Measurements from ENCODE around the gene MBP. TPM values are rescaled to one million over a fixed set of nuclear protein-coding genes. Genes with fewer than 3 reads are reported as not detected.

Gene MBP
- total RNA-seq, 1 donor from 2014 or later: 7.7 TPM

GRCh38 chr18:77070627-77071026, 62.0 kb downstream of the MBP start:
- FAIRE-seq (no peak), DNase-seq (ENCODE audit: low spot score in 2 of 2) (no peak)

- no peak for FAIRE-seq
- no peak for DNase-seq (ENCODE audit: low spot score in 2 of 2)
These were observed 62.7 kb downstream of the MBP start for GRCh38 chr18:77069931-77070330.

GRCh38 chr18:77069482-77069881, 63.1 kb downstream of the MBP start:
- DNase-seq (ENCODE audit: low spot score in 2 of 2) (no peak), FAIRE-seq (no peak)

GRCh38 chr18:77068321-77069312, 64.0 kb downstream of the MBP start:
- no peak for FAIRE-seq
- DNase-seq (ENCODE audit: low spot score in 2 of 2): no peak

GRCh38 chr18:77067291-77068061, 65.1 kb downstream of the MBP start:
- FAIRE-seq (no peak), DNase-seq (ENCODE audit: low spot score in 2 of 2) (no peak)

GRCh38 chr18:77066689-77067088, 65.9 kb downstream of the MBP start:
- DNase-seq (ENCODE audit: low spot score in 2 of 2) (no peak), FAIRE-seq (no peak)

GRCh38 chr18:77066101-77066500, 66.5 kb downstream of the MBP start:
- FAIRE-seq (no peak), DNase-seq (ENCODE audit: low spot score in 2 of 2) (no peak)

- FAIRE-seq (no peak), DNase-seq (ENCODE audit: low spot score in 2 of 2) (no peak)
These were observed 67.2 kb downstream of the MBP start for GRCh38 chr18:77065221-77065981.

GRCh38 chr18:77063260-77063659, 69.3 kb downstream of the MBP start:
- no peak for FAIRE-seq

GRCh38 chr18:77062518-77063003, 70.0 kb downstream of the MBP start:
- DNase-seq (ENCODE audit: low spot score in 2 of 2) (no peak), FAIRE-seq (no peak)

More at GRCh38 chr18:77063260-77063659, 69.3 kb downstream of the MBP start:
- DNase-seq (ENCODE audit: low spot score in 2 of 2): no peak

GRCh38 chr18:77061946-77062517, 70.6 kb downstream of the MBP start:
- no peak for DNase-seq (ENCODE audit: low spot score in 2 of 2)
- no peak for FAIRE-seq

GRCh38 chr18:77061281-77061945, 71.2 kb downstream of the MBP start:
- DNase-seq (ENCODE audit: low spot score in 2 of 2) (no peak), FAIRE-seq (no peak)

GRCh38 chr18:77060151-77060550, 72.4 kb downstream of the MBP start:
- no peak for FAIRE-seq
- DNase-seq (ENCODE audit: low spot score in 2 of 2): no peak

- FAIRE-seq (peak; percentile 99), DNase-seq (ENCODE audit: low spot score in 2 of 2) (peak in 1 of 2 donors; percentile 54)
These were observed 73.2 kb downstream of the MBP start for GRCh38 chr18:77059294-77059916.

- DNase-seq (ENCODE audit: low spot score in 2 of 2) (no peak), FAIRE-seq (no peak)
These were observed 74.2 kb downstream of the MBP start for GRCh38 chr18:77058290-77058835.

GRCh38 chr18:77057006-77057395, 75.6 kb downstream of the MBP start:
- peak in 1 of 2 donors; percentile 39 for DNase-seq (ENCODE audit: low spot score in 2 of 2)

GRCh38 chr18:77056344-77057005, 76.1 kb downstream of the MBP start:
- FAIRE-seq: no peak
- no peak for DNase-seq (ENCODE audit: low spot score in 2 of 2)

More at GRCh38 chr18:77057006-77057395, 75.6 kb downstream of the MBP start:
- no peak for FAIRE-seq
